ENCODE data around the gene RNF123.

DNA sequence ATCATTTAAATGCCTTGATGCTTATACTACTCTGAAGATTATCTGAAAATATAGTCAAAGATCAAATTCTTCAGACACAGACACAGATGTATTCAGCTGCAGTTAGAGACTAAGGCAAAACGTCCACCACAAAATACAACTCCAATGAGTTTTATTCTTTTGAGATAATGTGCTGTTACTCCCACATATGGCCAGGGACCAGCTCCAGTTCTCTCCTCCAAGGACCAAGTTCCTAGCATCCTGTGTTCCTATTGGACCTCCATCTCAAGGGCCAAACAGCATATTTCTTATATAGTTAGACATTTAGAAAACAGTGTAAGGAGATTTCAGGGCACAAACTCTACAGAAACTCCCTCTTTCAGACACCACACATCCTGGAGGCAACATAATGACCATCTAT lies 69.9 kb downstream of the RNF123 start:
- no peak for TF ChIP-seq POLR2A (IDR thresholded peaks at IDR 0.05)
- TF ChIP-seq, protein P1, sequence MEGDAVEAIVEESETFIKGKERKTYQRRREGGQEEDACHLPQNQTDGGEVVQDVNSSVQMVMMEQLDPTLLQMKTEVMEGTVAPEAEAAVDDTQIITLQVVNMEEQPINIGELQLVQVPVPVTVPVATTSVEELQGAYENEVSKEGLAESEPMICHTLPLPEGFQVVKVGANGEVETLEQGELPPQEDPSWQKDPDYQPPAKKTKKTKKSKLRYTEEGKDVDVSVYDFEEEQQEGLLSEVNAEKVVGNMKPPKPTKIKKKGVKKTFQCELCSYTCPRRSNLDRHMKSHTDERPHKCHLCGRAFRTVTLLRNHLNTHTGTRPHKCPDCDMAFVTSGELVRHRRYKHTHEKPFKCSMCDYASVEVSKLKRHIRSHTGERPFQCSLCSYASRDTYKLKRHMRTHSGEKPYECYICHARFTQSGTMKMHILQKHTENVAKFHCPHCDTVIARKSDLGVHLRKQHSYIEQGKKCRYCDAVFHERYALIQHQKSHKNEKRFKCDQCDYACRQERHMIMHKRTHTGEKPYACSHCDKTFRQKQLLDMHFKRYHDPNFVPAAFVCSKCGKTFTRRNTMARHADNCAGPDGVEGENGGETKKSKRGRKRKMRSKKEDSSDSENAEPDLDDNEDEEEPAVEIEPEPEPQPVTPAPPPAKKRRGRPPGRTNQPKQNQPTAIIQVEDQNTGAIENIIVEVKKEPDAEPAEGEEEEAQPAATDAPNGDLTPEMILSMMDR (IDR thresholded peaks at IDR 0.05), result no peak
